Stomach (tissue), 9 donors: ENCODE data around the gene SHMT2. TPM values are rescaled to one million over a fixed set of nuclear protein-coding genes. Genes with fewer than 3 reads are reported as not detected.
A peak's percentile ranks its signal among the peaks of the same experiment; 100 is the strongest.

ENCODE experiments used
- DNase-seq, 2 donors: peaks; one replicate each; pipeline versions ENCODE4 v3.0.0 to v3.0.0-alpha.2; 2013 to 2019
- H3K27ac ChIP-seq, 5 donors: fragments of 200-600 bp in 4 of 5; sonication (generic) in 4 of 5; one replicate each; pipeline ENCODE4 v1.5.1; 2013 to 2019; ENCODE audit warnings: mild to moderate bottlenecking in 1 of 5, moderate library complexity in 1 of 5
- H3K27me3 ChIP-seq, 3 donors: fragments of 200-600 bp; sonication (generic); one replicate each; pipeline ENCODE4 v1.5.1; 2017 to 2019; ENCODE audit warnings: mixed run types in 1 of 3
- H3K36me3 ChIP-seq, 4 donors: fragments of 200-600 bp; sonication (generic); 1 replicate in 3 of 4; 2 replicates in 1 of 4; pipeline ENCODE4 v1.5.1; 2016 to 2019
- H3K4me1 ChIP-seq, 4 donors: fragments of 200-600 bp; sonication (generic); one replicate each; pipeline ENCODE4 v1.5.1; 2016 to 2019
- H3K4me3 ChIP-seq, 4 donors: fragments of 200-600 bp; sonication (generic) in 3 of 4; one replicate each; pipeline ENCODE4 v1.5.1; 2016 to 2019; ENCODE audit warnings: mild to moderate bottlenecking in 1 of 4
- H3K9me3 ChIP-seq, 4 donors: fragments of 200-600 bp; sonication (generic); one replicate each; pipeline ENCODE4 v1.5.1; 2016 to 2019
- EP300 ChIP-seq: sonication (generic); formaldehyde crosslinking; IDR thresholded peaks from one replicate; pipeline ENCODE4 v1.6.1; 2017; ENCODE audit warnings: antibody characterized with exemption
- POLR2A ChIP-seq, 4 donors: fragments of 450-650 bp; IDR thresholded peaks; one replicate each; pipeline ENCODE4 v1.6.1; 2016; ENCODE audit warnings: antibody characterized with exemption in 4 of 4, control low read depth in 2 of 4, mild to moderate bottlenecking in 1 of 4, moderate library complexity in 1 of 4
- POLR2AphosphoS5 ChIP-seq, 3 donors: sonication (generic); formaldehyde crosslinking; IDR thresholded peaks; one replicate each; pipeline ENCODE4 v1.6.1; 2016; ENCODE audit warnings: antibody characterized with exemption in 3 of 3
- WGBS, 5 donors: extraction: QIAGEN DNeasy Blood & Tissue Kit in 3 of 5; methylation state at CpG; one replicate each; pipeline versions ENCODE4 v1.1.5 to v1.1.7; 2013 to 2018; 5-methylcytosine and 5-hydroxymethylcytosine counted together
- intact Hi-C: fragments of 100-400 bp; cut with DNase I; formaldehyde crosslinking; loops from one replicate; pipeline ENCODE4 v1.15.1; 2023; ENCODE audit warnings: low total_unique reads
- polyA plus RNA-seq, 3 donors: library from polyadenylated mRNA; stranded (reverse); fragments of 200-250 nt; gene quantifications; one replicate each; pipeline ENCODE4 v1.2.3, GENCODE V29; 2013
- total RNA-seq, 5 donors: library from RNA; depleted of rRNA; stranded (reverse); fragments of >200 nt; gene quantifications; one replicate each; pipeline versions ENCODE4 v1.1.0 to v1.2.3, GENCODE V29; 2014 to 2016
- TF ChIP-seq, protein P1 (sequence below), 7 experiments: fragments of 450-650 bp in 4 of 7; fragments of 200-600 bp in 3 of 7; sonication (generic) in 3 of 7; IDR thresholded peaks; one replicate each; pipeline ENCODE4 v1.5.1; 2016 to 2019; ENCODE audit warnings: antibody characterized with exemption in 7 of 7, control low read depth in 2 of 7, mild to moderate bottlenecking in 1 of 7
- donor health status: healthy with polysubstance abuse.
- donor health status: Bipolar disorder and iron deficiency.
- donor health status: healthy.

The SHMT2 gene
- total and polyA plus RNA-seq, 8 donors: 26.1 to 93.7 (median 58.0) TPM

DNA sequence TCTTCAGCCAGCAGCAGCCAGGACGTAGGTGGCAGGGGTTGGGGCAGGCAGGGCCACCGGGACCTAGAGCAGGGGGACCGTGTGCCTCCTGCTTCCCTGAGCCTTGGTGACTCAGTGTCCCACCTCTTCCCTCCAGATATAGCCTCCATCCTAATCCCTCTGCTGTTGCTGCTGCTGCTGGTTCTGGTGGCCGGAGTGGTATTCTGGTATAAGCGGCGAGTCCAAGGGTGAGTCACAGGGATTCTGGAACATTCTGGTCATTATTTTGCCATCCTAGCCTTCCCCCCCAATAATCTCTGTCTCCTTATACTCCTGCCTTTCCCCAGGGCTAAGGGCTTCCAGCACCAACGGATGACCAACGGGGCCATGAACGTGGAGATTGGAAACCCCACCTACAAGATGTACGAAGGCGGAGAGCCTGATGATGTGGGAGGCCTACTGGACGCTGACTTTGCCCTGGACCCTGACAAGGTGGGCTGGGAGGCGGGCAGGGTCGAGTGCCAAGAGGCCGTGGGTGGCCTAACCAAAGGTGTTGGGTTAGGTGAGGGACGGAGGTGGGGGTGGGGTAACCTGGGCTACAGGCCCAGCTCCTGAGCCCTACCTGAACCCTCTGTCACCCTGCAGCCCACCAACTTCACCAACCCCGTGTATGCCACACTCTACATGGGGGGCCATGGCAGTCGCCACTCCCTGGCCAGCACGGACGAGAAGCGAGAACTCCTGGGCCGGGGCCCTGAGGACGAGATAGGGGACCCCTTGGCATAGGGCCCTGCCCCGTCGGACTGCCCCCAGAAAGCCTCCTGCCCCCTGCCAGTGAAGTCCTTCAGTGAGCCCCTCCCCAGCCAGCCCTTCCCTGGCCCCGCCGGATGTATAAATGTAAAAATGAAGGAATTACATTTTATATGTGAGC is 17.5 kb upstream of the SHMT2 start:
- Histone ChIP-seq H3K27me3 (peaks cover 16 to 37% (median 29%) of the 10 kb centered on the region in 3 donors), H3K4me3 (no peak overlapping the region), H3K36me3 (peaks cover 14 to 59% (median 57%) of the 10 kb centered on the region in 4 donors), H3K4me1 (peaks cover 13 to 39% (median 32%) of the 10 kb centered on the region in 4 donors), H3K27ac (no peak overlapping the region), H3K9me3 (no peaks in the 10 kb centered on the region)
- 78 to 87% (median 87%) methylated on average over 22 to 27 of the region's 27 CpGs for WGBS, 5 donors
- TF ChIP-seq EP300: no peak
- no peak for TF ChIP-seq POLR2AphosphoS5 (IDR thresholded peaks at IDR 0.05)
- TF ChIP-seq, protein P1, sequence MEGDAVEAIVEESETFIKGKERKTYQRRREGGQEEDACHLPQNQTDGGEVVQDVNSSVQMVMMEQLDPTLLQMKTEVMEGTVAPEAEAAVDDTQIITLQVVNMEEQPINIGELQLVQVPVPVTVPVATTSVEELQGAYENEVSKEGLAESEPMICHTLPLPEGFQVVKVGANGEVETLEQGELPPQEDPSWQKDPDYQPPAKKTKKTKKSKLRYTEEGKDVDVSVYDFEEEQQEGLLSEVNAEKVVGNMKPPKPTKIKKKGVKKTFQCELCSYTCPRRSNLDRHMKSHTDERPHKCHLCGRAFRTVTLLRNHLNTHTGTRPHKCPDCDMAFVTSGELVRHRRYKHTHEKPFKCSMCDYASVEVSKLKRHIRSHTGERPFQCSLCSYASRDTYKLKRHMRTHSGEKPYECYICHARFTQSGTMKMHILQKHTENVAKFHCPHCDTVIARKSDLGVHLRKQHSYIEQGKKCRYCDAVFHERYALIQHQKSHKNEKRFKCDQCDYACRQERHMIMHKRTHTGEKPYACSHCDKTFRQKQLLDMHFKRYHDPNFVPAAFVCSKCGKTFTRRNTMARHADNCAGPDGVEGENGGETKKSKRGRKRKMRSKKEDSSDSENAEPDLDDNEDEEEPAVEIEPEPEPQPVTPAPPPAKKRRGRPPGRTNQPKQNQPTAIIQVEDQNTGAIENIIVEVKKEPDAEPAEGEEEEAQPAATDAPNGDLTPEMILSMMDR (IDR thresholded peaks at IDR 0.05): no peak
- no peak for TF ChIP-seq POLR2A (IDR thresholded peaks at IDR 0.05)
- intact Hi-C loops: loop anchor here (5.0 kb wide), 1 partner anchor 35 kb away; no protein-coding TSS in a partner anchor
- no peak for DNase-seq

DNA sequence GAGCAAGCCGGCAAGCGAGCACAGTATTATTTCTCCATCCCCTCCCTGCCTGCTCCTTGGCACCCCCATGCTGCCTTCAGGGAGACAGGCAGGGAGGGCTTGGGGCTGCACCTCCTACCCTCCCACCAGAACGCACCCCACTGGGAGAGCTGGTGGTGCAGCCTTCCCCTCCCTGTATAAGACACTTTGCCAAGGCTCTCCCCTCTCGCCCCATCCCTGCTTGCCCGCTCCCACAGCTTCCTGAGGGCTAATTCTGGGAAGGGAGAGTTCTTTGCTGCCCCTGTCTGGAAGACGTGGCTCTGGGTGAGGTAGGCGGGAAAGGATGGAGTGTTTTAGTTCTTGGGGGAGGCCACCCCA is 16.8 kb upstream of the SHMT2 start:
- Histone ChIP-seq H3K4me1 (peaks cover 19 to 46% (median 38%) of the 10 kb centered on the region in 4 donors), H3K27ac (no peak overlapping the region), H3K4me3 (no peak overlapping the region), H3K9me3 (no peaks in the 10 kb centered on the region), H3K36me3 (peaks cover 14 to 52% (median 52%) of the 10 kb centered on the region in 4 donors), H3K27me3 (peaks cover 16 to 43% (median 35%) of the 10 kb centered on the region in 3 donors)
- intact Hi-C loops: loop anchor here (5.0 kb wide), 1 partner anchor 35 kb away; no protein-coding TSS in a partner anchor
- 66 to 89% (median 87%) methylated on average over 6 to 7 of the region's 7 CpGs for WGBS, 5 donors
- no peak for DNase-seq
- TF ChIP-seq POLR2A (IDR thresholded peaks at IDR 0.05) (no peak), EP300 (no peak), POLR2AphosphoS5 (IDR thresholded peaks at IDR 0.05) (no peak)
- TF ChIP-seq, protein P1 (IDR thresholded peaks at IDR 0.05): no peak

DNA sequence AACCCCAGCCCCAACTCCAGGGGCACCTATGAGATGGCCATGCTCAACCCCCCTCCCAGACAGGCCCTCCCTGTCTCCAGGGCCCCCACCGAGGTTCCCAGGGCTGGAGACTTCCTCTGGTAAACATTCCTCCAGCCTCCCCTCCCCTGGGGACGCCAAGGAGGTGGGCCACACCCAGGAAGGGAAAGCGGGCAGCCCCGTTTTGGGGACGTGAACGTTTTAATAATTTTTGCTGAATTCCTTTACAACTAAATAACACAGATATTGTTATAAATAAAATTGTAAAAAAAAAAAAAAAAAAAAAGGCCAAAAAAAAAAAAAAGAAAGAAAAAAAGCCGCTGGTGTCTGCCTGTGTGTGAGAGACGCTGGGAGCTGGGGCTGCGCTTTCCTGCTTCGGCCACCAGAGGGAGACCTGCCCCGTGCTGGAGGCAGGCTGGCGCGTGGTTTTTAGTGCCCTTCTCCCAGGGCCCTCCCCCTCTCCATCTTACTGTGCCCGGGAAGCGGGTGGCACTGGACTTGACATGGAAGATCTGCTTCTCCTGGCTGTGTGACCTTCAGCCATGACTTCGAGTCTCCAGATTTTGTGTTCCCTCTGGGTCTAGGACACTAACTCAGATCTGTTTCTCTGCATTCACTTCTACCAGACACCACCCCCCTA is 16.3 kb upstream of the SHMT2 start:
- Histone ChIP-seq H3K4me3 (no peak overlapping the region), H3K4me1 (peaks cover 19 to 47% (median 40%) of the 10 kb centered on the region in 4 donors), H3K36me3 (peaks cover 13 to 47% (median 47%) of the 10 kb centered on the region in 4 donors), H3K27ac (no peak overlapping the region), H3K27me3 (peaks cover 18 to 48% (median 40%) of the 10 kb centered on the region in 3 donors), H3K9me3 (no peaks in the 10 kb centered on the region)
- intact Hi-C loops: loop anchor here (5.0 kb wide), 1 partner anchor 34 kb away; no protein-coding TSS in a partner anchor
- TF ChIP-seq POLR2AphosphoS5 (IDR thresholded peaks at IDR 0.05) (peak in 1 of 3 donors; percentile 62), POLR2A (IDR thresholded peaks at IDR 0.05) (no peak)
- TF ChIP-seq, protein P1 (IDR thresholded peaks at IDR 0.05): peak in 6 of 7 experiments; percentile 69 to 99 (median 94)
- peak; percentile 87 to 95 for DNase-seq
- WGBS, 5 donors: 3 to 9% (median 7%) methylated on average over 16 of the region's 16 CpGs

DNA sequence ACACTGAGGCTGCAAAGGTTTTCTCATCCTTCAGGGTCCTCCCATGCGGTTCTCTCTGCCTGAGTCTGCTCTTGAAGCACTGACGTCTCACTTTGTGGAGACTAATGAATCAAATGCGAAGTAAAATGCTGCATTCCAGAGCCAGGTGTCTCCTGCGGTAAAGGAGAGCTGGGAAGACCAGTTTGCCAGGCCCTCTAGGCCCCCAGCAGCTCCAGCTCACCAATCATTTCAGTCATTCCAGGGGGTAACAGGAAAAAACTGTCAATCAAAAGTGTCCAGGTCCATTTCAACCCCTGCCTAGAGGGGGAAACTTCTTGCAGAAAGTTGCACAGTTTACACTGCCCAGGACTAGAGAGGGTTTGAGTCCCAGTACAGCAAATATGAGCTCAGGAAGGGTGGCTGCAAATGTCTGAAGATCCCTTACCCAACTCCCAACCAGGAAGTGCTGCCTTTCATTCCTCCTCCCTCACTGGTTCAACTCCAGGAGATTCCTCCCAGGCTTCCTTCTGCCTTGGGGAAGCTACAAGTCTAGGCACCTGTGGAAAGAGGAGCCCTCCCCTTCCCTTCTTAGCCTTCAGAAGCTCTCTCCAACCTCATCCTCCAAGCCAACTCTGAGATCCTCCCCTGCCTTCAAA is 15.6 kb upstream of the SHMT2 start:
- 54 to 66% (median 60%) methylated on average over 4 of the region's 4 CpGs for WGBS, 5 donors
- no peak overlapping the region for H3K27ac ChIP-seq
- intact Hi-C loops: loop anchor here (5.0 kb wide), 1 partner anchor 33 kb away; no protein-coding TSS in a partner anchor

More for the DNA sequence above, 15.6 kb upstream of the SHMT2 start:
- Histone ChIP-seq H3K27me3 (peaks cover 22 to 55% (median 45%) of the 10 kb centered on the region in 3 donors), H3K9me3 (no peaks in the 10 kb centered on the region), H3K4me1 (peaks cover 19 to 47% (median 40%) of the 10 kb centered on the region in 4 donors), H3K4me3 (no peak overlapping the region), H3K36me3 (peaks cover 10 to 40% (median 40%) of the 10 kb centered on the region in 4 donors)
- TF ChIP-seq, protein P1 (IDR thresholded peaks at IDR 0.05): no peak
- TF ChIP-seq POLR2AphosphoS5 (IDR thresholded peaks at IDR 0.05) (no peak), EP300 (no peak), POLR2A (IDR thresholded peaks at IDR 0.05) (no peak)
- no peak for DNase-seq
